Sciatic nerve (tissue), 2 donors: ENCODE measurements around the gene CLEC16A. TPM values are rescaled to one million over a fixed set of nuclear protein-coding genes. Genes with fewer than 3 reads are reported as not detected.

Source experiments
- ATAC-seq: fragments of 200-7000 bp; cut with Tn5 transposase; one replicate; pipeline ENCODE4 v1.9.1; 2020; ENCODE audit warnings: mild to moderate bottlenecking, moderate library complexity
- DNase-seq: peaks from one replicate; pipeline ENCODE4 v3.0.0-alpha.2; 2020; ENCODE audit warnings: low spot score
- intact Hi-C: fragments of 100-400 bp; cut with DNase I; formaldehyde crosslinking; loops from one replicate; pipeline ENCODE4 v1.14.2; 2022
- total RNA-seq: library from RNA; stranded (reverse); fragmentation: NEBNext Ultra II Directional; extraction: Animal tissue kit (Norgen Biotek cat#: 25700); gene quantifications from one replicate; pipeline ENCODE4 v1.2.1, GENCODE V29; 2021
- donor health status: DM: no; HTN: no; CAD: no.
- donor health status: DM: no; HTN: no; CAD: no.

The CLEC16A gene
- total RNA-seq, 1 donor from 2014 or later, result 39.4 TPM

- ATAC-seq, result no peak
- intact Hi-C loops, result loop anchor here (10.0 kb wide), 1 partner anchor 79 kb away; no protein-coding TSS in a partner anchor
- DNase-seq, result no peak
These were observed 201.5 kb downstream of the CLEC16A start for GRCh38 chr16:11145819-11146211.

DNA sequence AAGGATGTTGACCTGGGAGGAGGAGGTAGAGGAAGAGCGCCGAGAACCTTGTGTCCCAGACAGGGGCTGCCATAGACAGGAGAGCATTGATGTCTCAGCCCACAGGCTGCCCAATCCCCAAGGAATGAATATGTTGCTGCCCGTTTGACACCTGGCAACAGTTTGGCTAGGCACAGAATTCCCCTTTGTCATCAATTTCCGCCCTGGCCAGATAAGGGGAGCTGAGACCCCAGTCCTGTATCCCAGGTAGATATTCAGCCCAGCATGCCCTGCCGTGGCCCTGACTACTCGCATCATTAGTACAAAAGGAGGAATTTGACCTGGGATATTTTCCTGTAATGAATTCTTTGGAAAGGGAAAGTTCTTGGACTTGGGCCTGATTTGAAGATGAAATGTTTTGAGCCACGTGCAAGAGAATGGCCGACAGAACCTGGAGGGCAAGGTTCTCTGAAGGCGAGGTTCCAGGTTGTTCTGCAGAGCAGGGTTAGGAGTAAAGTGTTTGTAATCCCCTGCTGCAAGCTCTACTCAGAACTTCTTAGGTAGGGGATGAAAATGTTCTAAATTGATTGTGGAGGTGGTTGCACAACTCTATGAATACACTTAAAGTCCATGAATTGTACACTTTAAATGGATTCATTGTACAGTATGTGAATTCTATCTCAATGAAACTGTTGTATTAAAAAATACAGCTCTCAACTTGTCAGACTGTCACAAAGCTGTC, 202.8 kb downstream of the CLEC16A start:
- DNase-seq (no peak), ATAC-seq (no peak)
- intact Hi-C loops, result loop anchor here (10.0 kb wide), 1 partner anchor 78 kb away; no protein-coding TSS in a partner anchor

DNA sequence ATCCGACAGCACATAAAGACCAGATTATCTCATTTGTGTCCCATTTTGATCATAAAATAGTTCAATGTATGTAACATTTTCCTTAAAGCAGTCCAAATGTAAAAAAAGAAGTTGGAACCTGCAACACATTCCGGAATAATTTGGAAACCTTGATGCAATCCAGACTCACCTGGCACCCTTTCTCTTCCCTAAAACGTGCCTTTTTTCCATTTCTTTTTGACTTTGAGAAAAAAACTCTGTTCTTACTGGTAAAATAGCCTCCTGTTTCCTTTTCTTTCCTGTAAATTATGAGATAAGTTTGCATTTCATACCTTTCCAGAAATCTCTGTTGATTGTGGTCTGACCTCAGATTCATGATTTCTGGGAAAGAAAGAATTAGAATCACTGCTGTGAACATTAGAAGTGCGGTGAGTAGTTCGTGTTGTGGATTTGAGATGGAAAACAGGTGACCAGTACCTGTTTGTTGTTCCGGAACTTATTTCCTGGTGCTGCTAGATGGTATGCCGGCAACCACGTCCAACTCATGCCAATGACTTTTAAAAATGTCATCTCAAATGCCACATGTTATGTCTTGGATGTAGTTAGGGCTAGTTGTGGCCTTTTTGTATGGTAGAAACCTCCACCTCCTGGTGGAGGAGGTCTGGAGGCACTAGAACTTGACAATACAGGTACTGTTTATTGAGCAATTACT, 203.5 kb downstream of the CLEC16A start:
- ATAC-seq (no peak), DNase-seq (no peak)
- intact Hi-C loops, result loop anchor here (10.0 kb wide), 1 partner anchor 77 kb away; no protein-coding TSS in a partner anchor

DNA sequence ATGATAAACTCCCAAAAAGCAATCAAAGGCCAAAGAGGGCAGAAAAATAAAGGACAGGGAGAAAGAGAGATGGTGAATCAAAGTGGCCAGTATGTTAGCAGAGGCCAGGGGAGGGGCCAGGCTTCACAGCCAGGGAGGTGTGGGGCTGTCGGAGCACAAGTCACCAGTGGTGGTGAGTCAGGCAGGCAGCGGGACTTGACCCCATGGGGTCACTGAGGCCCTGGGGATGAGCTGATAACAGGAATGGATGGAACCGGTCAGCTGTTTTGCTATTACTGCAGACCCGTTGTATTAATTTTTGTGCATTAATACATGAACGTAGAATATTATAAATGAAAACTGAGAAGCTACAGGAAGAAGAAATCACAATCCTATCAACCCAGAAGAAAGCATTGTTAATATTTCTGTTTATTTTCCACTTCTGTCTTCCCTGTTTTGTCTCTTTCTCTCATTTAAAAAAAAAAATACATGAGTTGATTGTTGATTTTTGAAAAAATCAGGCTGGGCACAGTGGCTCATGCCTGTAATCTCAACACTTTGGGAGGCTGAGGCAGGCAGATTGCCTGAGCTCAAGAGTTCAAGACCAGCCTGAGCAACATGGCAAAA, 204.8 kb downstream of the CLEC16A start:
- intact Hi-C loops, result loop anchor here (10.0 kb wide), 1 partner anchor 76 kb away; no protein-coding TSS in a partner anchor
- ATAC-seq (no peak), DNase-seq (no peak)

DNA sequence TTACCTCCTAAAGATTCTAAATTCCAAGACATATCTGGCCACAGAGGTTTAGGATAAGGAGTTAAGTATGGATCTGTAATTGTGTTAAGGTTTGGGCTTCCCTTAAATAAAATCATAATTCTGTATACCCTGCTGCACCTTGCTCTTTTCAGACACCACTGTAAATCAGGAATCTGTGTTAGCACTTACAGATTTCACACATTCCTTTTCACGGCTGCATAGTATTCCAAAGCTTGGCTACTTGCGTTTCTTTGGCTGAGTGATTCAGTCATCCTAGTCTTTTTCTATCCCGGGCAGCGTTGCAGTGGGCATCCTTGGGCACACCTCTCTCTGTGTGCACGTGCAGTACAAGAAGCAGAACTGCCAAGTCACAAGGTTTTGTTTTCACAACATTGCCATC, 205.8 kb downstream of the CLEC16A start:
- DNase-seq (no peak), ATAC-seq (no peak)
- intact Hi-C loops, result no loop called here

- intact Hi-C loops, result no loop called here
- DNase-seq, result no peak
- ATAC-seq, result no peak
These were observed 207.0 kb downstream of the CLEC16A start for GRCh38 chr16:11151156-11151884.

DNA sequence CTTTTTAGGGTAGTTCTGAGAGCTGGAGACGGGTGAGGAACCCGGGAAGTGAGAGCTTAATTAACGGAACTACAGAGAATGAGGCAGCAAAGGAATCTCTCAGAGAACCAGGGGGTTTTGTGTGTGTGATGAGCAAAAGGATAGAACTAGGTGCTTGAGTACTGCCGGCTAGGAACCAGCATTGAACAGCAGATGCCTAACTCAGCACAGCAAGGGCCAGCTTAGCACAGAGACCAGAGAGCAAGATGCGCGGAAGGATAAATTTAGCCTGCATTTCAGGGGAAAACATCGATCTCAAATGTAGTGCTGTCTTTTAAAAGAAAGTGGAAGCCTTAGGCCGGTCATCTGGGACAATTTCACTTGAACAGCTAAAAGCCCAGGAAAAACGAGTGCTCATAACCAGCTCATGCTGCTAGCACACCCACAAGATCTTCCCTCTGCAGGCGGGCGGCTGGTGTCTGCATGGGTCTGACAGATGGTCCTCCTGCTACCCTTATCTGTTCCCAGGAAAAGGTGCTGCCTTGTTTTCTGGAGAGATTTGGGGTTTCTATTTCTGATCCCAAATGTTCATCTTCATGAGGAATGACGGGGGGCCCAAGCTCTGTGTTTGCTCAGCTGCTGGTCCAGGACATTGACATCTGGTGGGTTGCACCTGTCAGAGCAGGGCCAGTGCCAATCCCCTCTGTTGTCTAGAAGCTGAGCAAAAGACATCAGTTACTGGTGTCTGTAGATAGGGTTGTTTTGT, 207.7 kb downstream of the CLEC16A start:
- no peak for ATAC-seq

DNA sequence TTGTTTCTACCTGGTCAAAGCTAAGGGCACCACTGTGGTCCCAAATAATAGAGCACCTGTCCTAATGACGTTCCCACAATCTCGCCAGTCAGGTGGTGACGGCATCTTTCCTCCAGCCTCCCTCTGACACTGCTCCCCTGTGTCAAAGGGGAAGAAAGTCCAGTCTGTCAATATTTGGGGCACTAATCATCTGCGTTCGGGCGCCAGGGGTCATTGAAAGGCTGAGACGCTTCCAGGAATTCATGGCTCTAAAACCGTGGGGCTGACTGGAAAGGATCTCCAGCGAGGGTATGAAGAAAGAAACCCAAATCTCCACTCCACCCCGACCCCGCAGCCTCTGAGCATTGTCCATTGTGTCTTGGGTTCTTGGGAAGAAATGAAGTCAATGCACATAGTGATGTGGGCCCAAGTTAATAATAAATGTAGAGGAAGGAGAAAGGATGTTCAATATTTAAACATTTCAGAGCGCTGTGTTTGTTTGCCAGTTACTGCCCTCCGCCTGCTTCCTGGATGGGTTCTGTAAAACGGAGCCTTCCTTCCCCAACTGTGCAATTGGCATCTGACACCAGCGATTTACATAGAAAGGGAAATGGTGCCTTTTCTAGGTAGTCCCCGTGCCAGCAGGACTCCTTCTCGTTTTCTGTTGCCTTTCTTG, 208.4 kb downstream of the CLEC16A start:
- no peak for DNase-seq
- ATAC-seq, result no peak
- intact Hi-C loops, result no loop called here

More for the DNA sequence above, 207.7 kb downstream of the CLEC16A start:
- no peak for DNase-seq
- intact Hi-C loops, result no loop called here

GRCh38 chr16:11155284-11155806, 211.0 kb downstream of the CLEC16A start:
- ATAC-seq, result no peak
- no peak for DNase-seq
- intact Hi-C loops, result no loop called here

DNA sequence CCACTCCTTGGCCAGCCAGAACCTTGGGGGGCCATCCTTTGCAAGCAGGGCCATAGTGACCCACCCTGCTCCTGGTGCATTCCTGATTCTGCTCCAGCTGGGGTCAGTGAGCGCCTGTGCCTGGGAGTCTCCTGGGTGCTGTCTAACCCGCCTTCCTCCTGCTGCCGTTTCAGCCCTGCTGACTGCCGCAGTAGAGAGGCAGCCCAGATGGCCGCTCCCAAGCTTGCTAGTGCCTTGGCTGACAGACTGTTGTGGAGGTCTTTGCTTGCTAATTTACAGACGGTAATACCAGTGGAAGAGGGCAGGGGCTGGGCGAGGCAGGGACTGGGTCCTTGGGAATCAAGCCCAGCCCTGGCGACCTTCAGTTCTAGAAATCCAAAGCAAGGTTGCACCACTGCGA, 212.0 kb downstream of the CLEC16A start:
- intact Hi-C loops, result no loop called here
- DNase-seq (no peak), ATAC-seq (no peak)

DNA sequence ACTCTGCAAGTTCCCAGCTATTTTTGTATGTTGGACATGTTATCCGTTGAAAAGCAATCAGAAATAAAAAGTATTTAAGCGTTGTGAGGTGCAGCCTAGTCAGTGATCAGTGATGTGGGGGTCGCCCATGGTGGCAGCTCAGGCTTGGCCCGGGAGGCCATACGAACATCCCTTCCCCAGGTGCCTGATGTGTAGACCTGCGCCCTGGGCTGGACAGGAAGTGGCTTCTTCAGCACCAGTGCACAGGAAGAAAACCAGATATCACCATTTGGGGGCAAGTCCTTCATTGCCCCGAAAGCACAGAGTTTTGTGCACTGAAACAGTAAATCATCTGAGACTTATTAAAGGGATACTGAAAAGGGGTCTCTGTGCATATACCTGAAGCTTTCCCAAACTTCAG, 212.8 kb downstream of the CLEC16A start:
- DNase-seq (no peak), ATAC-seq (no peak)
- intact Hi-C loops, result no loop called here

DNA sequence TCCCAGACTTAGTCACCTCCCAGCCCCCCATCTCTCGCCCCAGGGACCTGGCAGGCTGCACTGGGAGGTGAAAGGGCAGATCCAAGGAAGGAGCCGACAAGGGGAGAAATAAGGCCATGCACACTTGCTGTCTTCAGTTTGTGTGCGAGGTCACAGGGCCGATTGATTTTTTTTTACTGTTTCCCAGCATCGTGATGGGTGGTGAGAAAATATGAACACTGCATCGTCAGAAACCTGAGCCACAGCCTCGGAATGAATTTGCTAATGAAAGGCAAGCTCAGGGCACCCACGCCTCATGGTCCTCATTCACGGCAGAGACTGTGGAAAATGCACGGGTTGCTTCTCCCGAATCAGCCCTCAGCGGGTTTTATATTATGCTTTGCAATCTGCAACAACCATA, 213.7 kb downstream of the CLEC16A start:
- intact Hi-C loops, result no loop called here
- DNase-seq, result no peak
- ATAC-seq, result no peak

- no peak for ATAC-seq
- intact Hi-C loops, result no loop called here
- no peak for DNase-seq
These were observed 214.9 kb downstream of the CLEC16A start for GRCh38 chr16:11159282-11159681.

DNA sequence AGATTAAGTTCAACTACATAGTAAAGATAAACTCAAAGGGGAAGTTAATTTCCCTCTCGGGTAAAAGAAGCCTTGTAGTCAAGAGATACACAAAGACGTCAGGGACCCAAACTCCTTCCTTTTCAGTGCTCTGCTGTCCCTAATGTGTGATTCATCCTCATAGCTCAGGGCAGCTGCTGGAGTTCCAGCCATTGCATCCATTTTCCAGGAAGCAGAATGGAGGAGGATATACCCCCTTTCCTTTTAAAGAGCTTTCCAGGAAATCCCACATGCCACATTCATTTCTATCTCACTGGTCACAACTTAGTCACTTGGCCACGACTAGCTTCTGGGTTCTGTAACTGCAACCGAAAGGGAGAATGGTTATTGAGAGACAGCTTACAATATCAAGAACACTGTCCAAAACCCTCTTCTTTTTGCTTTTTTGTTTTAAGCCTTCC, 216.3 kb downstream of the CLEC16A start:
- no peak for ATAC-seq
- intact Hi-C loops, result no loop called here
- no peak for DNase-seq

DNA sequence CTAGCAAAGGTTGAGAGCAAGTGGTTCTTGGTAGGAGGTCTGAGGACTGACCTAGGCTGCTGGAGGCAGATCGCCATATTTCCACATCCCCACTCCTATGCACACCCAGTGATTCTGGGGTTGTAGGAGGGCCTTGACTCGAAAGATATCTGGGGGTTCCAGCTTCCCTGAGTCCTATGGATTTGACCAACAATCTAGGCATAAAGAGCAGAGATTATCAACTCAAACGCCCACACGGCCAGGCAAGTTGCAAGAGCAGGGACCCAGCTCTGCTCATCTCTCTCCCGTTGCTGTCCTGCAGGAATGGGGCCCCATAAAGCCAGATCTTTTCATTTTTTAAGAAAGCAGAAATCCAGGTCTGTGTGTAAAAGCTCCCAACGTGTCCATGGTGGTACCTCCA, 217.1 kb downstream of the CLEC16A start:
- no peak for ATAC-seq
- intact Hi-C loops, result no loop called here
- no peak for DNase-seq

DNA sequence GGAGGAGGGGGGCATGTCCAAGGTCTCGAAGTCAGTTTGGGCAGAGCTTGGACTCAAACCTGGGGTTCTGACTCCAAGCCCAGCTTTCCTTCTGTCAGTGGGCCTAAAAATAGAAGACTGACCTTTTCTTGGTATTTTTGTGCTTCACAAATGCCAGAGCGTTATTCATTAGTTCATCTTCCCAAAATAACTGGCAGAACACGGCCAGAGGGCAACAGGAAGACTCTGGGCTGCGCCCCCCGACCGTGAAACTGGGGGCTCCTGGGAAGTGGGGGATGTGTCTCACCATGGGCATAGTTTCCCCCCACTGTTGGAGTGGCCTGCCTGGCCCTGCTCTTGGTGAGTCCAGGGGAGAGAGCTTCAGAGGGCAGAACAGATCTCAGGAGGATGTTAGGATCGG, 217.6 kb downstream of the CLEC16A start:
- DNase-seq (no peak), ATAC-seq (peak; percentile 31)
- intact Hi-C loops, result no loop called here

DNA sequence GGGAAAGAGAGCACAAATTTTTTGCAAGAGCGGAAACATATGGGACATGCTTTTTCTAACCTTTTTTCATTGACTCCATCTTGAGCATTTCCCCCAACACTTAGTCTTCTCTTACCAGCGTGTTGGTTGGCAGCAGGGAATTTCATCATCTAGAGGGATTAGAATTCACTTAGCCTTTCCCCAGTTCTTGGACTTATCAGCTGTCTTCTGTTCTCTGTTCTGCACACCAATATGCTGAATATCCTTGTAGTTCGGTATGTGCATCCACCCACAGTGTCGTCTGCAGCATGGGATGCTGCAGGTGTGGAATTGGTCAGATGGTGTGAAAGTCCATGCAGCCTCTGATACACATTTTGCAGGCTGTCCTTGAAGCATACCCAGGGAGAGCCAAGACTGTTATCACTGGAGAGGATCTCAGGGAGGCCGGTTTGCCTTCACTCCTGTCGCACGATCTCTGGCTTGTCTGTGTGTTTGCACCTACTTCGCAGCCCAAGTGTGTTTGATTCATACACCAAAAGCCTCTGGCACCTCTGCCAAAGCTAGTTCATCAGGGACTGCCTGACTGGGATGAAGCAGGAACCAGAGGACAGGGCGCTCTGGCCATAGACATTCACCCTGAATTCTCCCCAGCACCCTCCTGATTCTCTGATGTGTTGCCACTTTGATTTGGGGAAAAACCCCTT, 218.4 kb downstream of the CLEC16A start:
- intact Hi-C loops, result no loop called here
- no peak for ATAC-seq
- no peak for DNase-seq
